Measurements from ENCODE around the gene HYAL3.

HYAL3 gene, protein sequence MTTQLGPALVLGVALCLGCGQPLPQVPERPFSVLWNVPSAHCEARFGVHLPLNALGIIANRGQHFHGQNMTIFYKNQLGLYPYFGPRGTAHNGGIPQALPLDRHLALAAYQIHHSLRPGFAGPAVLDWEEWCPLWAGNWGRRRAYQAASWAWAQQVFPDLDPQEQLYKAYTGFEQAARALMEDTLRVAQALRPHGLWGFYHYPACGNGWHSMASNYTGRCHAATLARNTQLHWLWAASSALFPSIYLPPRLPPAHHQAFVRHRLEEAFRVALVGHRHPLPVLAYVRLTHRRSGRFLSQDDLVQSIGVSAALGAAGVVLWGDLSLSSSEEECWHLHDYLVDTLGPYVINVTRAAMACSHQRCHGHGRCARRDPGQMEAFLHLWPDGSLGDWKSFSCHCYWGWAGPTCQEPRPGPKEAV

GRCh38 chr3:50298836-50299637, at the start of gene HYAL3, which contains the start of gene NAA80:
Gene HYAL3 (minus strand): TSS chr3:50299405. CDS start chr3:50295602, 3,803 bp downstream.
Gene NAA80 (minus strand): TSS chr3:50299405. CDS start chr3:50297463, 1,942 bp downstream.
- DNase-seq = peak; percentile 91

GRCh38 chr3:50347187-50347813, 48.1 kb upstream of the HYAL3 start:
- peak; percentile 49 for DNase-seq

- no peak for DNase-seq
Measured at GRCh38 chr3:50345586-50346234, 46.5 kb upstream of the HYAL3 start, which contains the start of gene ZMYND10. Gene ZMYND10 (minus strand): TSS chr3:50345732. CDS start chr3:50345579, 153 bp downstream.

- DNase-seq = no peak
Measured at GRCh38 chr3:50345008-50345407, 45.8 kb upstream of the HYAL3 start.

GRCh38 chr3:50342813-50343633, 43.8 kb upstream of the HYAL3 start:
- DNase-seq = no peak

GRCh38 chr3:50341996-50342650, 42.9 kb upstream of the HYAL3 start:
- no peak for DNase-seq

DNA sequence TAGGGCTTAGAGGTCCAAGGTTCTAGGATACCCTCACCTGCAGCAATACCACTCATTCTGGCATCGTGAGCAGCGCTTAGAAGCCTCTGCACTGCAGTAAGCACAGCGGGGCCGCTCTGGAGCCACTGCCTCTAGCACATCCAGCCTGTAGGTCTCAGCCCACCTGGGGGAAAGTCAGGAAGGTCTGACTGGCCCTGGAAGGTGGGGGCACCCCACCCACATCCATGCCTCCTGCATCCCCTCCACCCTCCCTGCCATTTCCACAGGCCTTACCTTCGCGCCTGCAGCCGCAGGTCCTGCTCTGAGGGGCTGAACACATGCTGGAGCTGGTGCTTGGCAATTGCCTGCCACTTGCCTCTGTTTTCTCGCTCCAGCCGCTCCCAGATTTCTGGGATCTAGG, 42.3 kb upstream of the HYAL3 start:
- no peak for DNase-seq

- DNase-seq = no peak
Measured at GRCh38 chr3:50340448-50341329, 41.5 kb upstream of the HYAL3 start, which contains the start of gene RASSF1. Gene RASSF1 (minus strand): TSS chr3:50340836. CDS start chr3:50340805, 31 bp downstream.

DNA sequence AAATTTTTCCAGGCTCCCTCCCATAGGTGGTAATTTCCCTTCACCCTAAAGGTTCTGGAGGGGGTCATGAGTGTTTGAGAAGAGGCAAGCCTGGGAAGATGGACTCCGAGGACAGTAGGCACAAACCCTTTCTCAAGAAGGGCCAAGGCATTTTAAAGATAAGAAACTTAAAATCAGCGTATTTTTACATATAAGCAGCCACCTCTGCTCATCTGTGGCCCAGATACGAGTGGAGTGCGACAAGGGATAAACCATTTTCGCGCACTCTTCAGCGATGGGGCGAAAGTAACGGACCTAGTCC, 40.9 kb upstream of the HYAL3 start:
- no peak for DNase-seq

DNA sequence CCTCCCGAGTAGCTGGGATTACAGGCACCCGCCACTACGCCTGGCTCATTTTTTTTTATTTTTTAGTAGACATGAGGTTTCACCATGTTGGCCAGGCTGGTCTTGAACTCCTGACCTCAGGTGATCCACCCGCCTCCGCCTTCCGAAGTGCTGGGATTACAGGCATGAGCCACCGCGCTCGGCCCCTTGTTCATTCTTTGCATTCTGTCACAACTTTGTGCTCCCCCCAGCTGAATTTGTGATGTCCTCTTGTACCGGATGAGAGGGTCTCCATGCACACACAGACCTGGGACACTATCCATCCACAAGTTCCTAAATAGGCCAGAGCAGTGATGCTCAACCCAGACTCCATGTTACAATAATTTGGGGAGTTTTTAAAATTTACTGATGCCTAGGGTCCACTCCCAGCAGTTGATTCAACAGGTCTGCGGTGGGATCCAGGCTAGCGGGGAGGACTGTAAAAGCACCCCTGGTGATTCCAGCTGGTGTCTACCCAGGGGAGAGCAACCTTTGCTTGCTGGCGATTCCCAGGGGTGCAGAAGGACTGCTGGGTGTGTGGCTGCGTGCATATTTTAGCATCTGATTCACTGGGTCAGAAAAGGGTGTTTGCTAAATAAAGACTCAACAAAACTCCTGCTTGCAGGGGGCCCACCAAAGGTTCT, 40.4 kb upstream of the HYAL3 start:
- DNase-seq = no peak

GRCh38 chr3:50338965-50339364, 39.8 kb upstream of the HYAL3 start:
- DNase-seq = no peak

- peak; percentile 94 for DNase-seq
Measured at GRCh38 chr3:50337175-50337861, 38.1 kb upstream of the HYAL3 start.

DNA sequence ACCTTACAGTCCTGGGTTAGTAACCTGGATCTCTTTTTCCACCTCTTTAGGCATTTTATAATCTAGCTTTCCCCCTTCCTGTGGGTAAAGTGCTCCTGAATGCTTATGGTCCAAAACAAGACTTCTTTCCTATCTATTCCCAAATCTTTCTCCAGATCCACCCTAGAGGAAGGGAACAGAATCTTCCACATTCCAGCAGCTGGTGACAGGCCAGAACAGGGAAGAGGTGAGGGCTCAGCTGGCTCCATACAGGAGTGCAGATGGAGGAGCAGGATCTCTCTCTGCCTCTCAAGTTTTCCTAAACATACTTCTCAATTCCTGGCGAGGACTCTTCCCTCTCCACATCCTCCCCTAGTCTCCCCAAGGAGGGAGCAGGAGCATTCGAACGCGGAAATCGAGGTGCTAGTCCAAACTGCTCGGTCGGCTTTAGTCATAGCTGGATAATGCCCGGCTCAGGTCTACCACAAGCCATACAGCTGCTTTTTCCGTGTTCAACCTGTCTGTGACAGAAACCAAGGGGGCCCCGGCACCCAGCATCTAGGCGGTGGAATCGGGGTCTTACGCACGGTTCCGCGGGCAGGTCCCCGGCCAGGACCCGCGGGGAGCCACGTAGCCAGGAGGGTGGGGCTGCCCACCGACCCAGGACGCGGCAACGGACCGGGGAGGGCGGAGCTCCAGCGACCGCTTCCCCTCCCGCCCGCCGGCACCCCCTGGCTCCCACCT, 37.4 kb upstream of the HYAL3 start:
- DNase-seq = no peak

DNA sequence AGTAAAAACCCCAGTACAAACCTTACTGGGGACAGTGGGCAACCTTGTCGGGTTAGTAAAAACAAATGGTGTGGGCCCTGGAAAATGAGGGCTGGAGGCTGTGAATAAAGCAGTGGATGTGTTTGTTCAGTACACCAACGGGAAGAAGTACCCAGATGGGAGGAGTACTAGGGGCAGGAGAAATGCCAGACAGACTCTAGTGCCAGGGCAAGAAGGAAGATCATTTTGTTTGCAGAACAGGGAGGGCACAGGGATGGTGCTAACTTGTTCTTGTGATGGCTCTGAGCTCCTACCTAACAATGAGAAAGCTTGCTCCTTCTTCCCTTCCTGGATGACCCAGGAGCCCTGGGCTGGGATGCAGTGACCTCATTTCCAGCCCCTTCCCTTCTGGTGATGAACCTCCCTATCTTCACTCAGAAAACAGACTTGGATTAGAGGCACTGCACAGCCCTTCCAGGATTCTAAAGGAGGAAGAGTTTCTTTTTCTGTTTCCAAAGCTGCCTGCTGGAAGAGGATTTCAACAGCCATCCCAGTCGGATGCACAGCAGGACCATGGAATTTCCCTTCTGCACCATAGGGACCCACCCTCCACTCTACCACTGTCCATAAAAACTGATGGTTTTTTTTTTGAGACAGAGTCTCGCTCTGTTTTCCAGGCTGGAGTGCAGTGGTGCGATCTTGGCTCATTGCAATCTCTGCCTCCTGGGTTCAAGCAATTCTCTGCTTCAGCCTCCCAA, 35.3 kb upstream of the HYAL3 start:
- DNase-seq = no peak

- DNase-seq = no peak
Measured at GRCh38 chr3:50333744-50334328, 34.6 kb upstream of the HYAL3 start.

DNA sequence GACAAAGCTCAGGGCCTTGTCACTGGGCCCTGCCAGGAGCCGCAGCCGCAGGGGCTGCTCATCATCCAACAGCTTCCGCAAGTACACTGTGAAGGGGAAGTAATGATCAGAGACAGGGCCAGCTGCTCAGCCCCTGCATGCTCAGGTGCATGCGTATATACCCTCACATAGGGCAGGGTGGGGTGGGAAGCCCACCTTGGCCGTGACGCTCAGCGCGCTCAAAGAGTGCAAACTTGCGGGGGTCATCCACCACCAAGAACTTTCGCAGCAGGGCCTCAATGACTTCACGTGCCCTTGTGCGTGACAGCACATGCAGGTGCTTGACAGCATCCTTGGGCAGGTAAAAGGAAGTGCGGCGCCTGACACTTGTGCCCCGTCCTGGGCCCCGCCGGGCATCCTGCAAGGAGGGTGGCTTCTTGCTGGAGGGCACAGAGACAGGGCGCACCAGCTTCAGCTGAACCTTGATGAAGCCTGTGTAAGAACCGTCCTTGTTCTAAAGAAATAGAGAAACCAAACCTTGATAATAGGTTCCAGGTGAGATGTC, 32.2 kb upstream of the HYAL3 start:
- no peak for DNase-seq

- no peak for DNase-seq
Measured at GRCh38 chr3:50330330-50330729, 31.1 kb upstream of the HYAL3 start.

Measured in SHP77 treated with DMSO at 0.1 percent for 48 hours (cell line).